ENCODE data around the gene C2orf15. TPM values are rescaled to one million over a fixed set of nuclear protein-coding genes. Genes with fewer than 3 reads are reported as not detected.

The C2orf15 gene
- total and polyA plus RNA-seq, 2 of the 4 experiments (the other 2 are of a cell fraction) = under 0.01 TPM; not detected in 1

GRCh38 chr2:99158599-99158998 lies 17.1 kb downstream of the C2orf15 start:
- Histone ChIP-seq H3K56ac (ENCODE audit: extremely low read depth, insufficient read depth, low read length) (no peak overlapping the region), H2BK20ac (ENCODE audit: low read depth, low read length) (no peak overlapping the region), H2BK15ac (ENCODE audit: low read depth, low read length) (no peak overlapping the region), H3K9me3 (ENCODE audit: control insufficient read depth, insufficient read depth, low read length) (no peaks in the 10 kb centered on the region), H4K8ac (ENCODE audit: low read depth in 2 of 2, low read length in 2 of 2) (no peak overlapping the region), H3K4me1 (ENCODE audit: control insufficient read depth, insufficient read depth, low read length) (peaks cover 5% of the 10 kb centered on the region), H2BK5ac (ENCODE audit: low read depth, low read length, poor library complexity, severe bottlenecking) (no peak overlapping the region), H3K79me1 (ENCODE audit: low read depth in 1 of 2, low read length in 2 of 2) (peaks cover 15 to 20% of the 10 kb centered on the region in 2 experiments), H3K4ac (ENCODE audit: low read depth, low read length) (no peak overlapping the region), H3K9ac (ENCODE audit: low read depth, low read length) (no peak overlapping the region), H3K18ac (ENCODE audit: low read depth, low read length) (no peak overlapping the region), H2AK5ac (ENCODE audit: low read depth, low read length) (no peak overlapping the region), H4K5ac (ENCODE audit: low read depth, low read length) (no peak overlapping the region), H4K91ac (ENCODE audit: insufficient read depth, low read depth, low read length) (no peak overlapping the region), H2AK9ac (replicated peaks; ENCODE audit: low read depth, low read length, poor library complexity) (no peak overlapping the region), H3K23ac (ENCODE audit: low read depth, low read length) (no peak overlapping the region), H3K9me1 (ENCODE audit: insufficient read depth, low read length) (no peaks in the 10 kb centered on the region), H3K4me3 (ENCODE audit: insufficient read depth, low read depth, low read length) (no peak overlapping the region), H3K14ac (replicated peaks; ENCODE audit: low read depth, low read length) (no peak overlapping the region), H3K27ac (ENCODE audit: insufficient read depth, low read length) (no peak overlapping the region), H2AFZ (replicated peaks; ENCODE audit: low read length, poor library complexity) (no peak overlapping the region), H3K4me2 (ENCODE audit: low read depth, low read length) (no peak overlapping the region), H3K36me3 (ENCODE audit: control insufficient read depth, insufficient read depth, low read length) (no peaks in the 10 kb centered on the region), H3K27me3 (ENCODE audit: control insufficient read depth, insufficient read depth, low read length) (no peaks in the 10 kb centered on the region), H2BK120ac (ENCODE audit: low read depth, low read length) (no peak overlapping the region), H4K20me1 (ENCODE audit: insufficient read depth, low read length) (no peaks in the 10 kb centered on the region)
- no TSS peak for BruUV-seq (replicated peaks)
- ATAC-seq (ENCODE audit: low read depth) (no peak), DNase-seq (no peak)
- TF ChIP-seq BHLHE40 (IDR thresholded peaks at IDR 0.05; ENCODE audit: low read depth, low read length) (no peak), MAFK (IDR thresholded peaks at IDR 0.05; ENCODE audit: low read depth, low read length) (no peak), RAD21 (IDR thresholded peaks at IDR 0.05; ENCODE audit: low read length) (no peak), POLR2A (IDR thresholded peaks at IDR 0.05; ENCODE audit: low read depth, low read length) (no peak), CEBPB (IDR thresholded peaks at IDR 0.05; ENCODE audit: low read depth, low read length) (no peak), FOS (IDR thresholded peaks at IDR 0.05; ENCODE audit: low read depth, low read length) (no peak), NFE2L2 (IDR thresholded peaks at IDR 0.05; ENCODE audit: low read depth, low read length) (no peak), MAZ (IDR thresholded peaks at IDR 0.05; ENCODE audit: borderline replicate concordance, low read depth, low read length) (no peak), MXI1 (IDR thresholded peaks at IDR 0.05; ENCODE audit: borderline replicate concordance, low read depth, low read length) (no peak), RCOR1 (IDR thresholded peaks at IDR 0.05; ENCODE audit: insufficient replicate concordance, low read length) (no peak), CHD1 (IDR thresholded peaks at IDR 0.05; ENCODE audit: low read depth, low read length) (no peak), RFX5 (IDR thresholded peaks at IDR 0.05; ENCODE audit: low read depth, low read length) (no peak)
- TF ChIP-seq, protein P1, sequence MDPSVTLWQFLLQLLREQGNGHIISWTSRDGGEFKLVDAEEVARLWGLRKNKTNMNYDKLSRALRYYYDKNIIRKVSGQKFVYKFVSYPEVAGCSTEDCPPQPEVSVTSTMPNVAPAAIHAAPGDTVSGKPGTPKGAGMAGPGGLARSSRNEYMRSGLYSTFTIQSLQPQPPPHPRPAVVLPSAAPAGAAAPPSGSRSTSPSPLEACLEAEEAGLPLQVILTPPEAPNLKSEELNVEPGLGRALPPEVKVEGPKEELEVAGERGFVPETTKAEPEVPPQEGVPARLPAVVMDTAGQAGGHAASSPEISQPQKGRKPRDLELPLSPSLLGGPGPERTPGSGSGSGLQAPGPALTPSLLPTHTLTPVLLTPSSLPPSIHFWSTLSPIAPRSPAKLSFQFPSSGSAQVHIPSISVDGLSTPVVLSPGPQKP (IDR thresholded peaks at IDR 0.05; ENCODE audit: borderline replicate concordance, low read depth, low read length) = no peak
- ChIA-PET CTCF (no interaction called here), POLR2A (ENCODE audit: unreplicated experiment) (no interaction called here)
- dilution Hi-C loops (cut with HindIII; ENCODE audit: low sequenced_read_pairs, unreplicated experiment) = no loop called here
- WGBS, 2 experiments (ENCODE audit: extremely low coverage in 2 of 2, insufficient read length in 1 of 2) = no CpG with 5 or more reads among the region's 5 CpGs
- in situ Hi-C loops (cut with MboI; ENCODE audit: low sequenced_read_pairs) = loop anchor here (25.0 kb wide), 1 partner anchor 1104 kb away; no protein-coding TSS in a partner anchor
- intact Hi-C loops (cut with micrococcal nuclease) = no loop called here

All from IMR-90 (cell line).